Measurements from ENCODE around the gene CCDC159.
"Not testable (repeated sequence)": the region's sequence is repeated elsewhere in the genome, so short reads cannot be mapped to it uniquely, and the experiment has no call there.

CCDC159 gene

DNA sequence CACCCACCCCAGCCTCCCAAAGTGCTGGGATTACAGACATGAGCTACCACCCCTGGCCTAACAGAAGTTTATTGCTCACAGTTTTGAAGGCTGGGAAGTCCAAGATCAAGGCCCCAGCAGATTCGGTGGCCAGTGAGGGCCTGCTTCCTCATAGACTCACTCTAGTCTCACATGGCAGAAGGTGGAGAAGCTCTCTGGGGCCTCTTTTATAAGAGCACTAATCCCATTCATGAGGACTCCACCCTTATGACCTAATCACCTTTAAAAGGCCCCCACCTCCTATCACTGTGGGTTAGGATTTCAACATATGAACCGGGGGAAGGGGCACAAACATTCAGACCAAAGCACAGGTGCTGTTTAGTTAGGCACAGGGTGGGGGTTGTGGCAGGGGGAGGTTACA lies 21.2 kb downstream of the CCDC159 start:
- DNase-seq: no peak

DNA sequence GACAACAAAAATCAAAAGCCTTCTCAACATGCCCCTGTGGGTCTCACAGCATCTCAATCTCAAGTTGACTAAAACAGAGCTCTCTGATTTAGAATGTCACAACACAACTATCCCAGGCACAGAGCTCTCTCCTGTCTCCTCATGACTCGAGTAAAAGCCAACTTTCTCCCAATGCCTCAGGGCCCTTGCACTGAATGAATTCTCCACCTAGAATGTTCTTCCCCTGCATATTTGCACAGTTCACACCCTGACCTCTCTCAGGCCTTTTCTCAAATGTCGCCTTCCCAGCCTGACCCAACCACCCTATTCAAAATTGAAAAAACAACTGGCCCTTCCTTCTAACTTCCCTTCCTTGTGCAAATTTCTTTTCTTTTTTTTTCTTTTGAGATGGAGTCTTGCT lies 24.4 kb downstream of the CCDC159 start:
- no peak for DNase-seq

GRCh38 chr19:11373166-11373884 lies 27.0 kb downstream of the CCDC159 start:
- peak; percentile 28 for DNase-seq

DNA sequence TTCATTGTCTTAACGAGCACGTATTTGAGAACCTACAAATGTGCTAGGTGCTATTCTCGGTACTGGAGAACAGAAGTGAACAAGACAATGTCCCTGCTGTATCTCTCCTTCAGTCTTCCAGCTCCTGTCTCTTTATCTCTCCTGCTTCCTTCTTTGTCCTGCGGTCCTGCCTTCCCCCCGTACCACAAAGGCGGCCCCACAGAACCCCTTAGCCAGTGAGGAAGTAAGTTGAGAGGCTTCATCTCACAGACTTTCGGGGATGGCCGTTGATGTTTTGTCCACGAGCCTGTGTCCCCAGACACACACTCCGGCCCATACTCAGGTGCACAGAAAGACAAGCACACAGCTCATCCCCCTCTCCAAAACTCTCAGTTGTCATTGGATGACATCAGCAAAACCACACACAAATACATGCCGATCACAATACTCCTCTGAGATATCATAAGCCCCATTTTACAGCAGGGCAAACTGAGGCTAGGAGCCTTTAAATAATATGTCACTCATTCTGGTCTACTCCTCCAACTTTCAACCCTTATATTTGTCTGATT lies 27.6 kb downstream of the CCDC159 start:
- no peak for DNase-seq

- peak; percentile 97 for DNase-seq
Measured at GRCh38 chr19:11374433-11375142, 28.3 kb downstream of the CCDC159 start, which contains the start of gene SWSAP1. TSS of gene SWSAP1 (plus strand) at chr19:11374666. CDS start at chr19:11374681, 15 bp downstream.

DNA sequence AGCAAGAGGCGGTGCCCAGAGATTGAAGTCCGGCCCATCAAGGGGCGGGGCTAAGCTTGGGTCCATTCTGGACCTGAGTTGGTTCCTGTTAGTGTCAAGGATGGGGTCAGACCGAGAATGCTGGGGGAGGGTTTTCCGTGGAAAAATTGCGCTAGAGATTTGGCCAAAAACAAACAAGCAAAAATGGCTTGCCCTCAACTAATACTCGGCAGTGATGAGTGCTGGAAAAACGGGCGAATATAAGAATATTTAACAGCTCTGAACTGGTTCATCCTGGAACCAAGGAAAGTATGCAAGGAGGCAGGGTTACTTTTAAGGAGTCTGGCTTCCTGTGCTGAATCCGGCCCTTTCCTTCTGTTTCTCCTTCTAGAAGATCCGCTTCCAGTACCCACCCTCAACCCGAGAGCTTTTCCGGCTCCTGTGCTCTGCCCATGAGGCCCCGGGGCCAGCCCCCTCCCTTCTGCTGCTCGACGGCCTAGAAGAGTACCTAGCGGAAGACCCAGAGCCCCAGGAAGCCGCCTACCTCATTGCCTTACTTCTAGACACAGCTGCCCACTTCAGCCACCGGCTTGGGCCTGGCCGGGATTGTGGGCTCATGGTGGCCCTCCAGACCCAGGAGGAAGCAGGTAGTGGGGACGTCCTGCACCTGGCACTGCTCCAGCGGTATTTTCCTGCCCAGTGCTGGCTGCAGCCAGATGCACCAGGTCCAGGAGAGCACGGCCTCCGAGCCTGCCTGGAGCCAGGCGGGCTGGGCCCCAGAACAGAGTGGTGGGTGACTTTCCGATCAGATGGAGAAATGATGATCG lies 29.0 kb downstream of the CCDC159 start:
- peak; percentile 23 for DNase-seq

DNA sequence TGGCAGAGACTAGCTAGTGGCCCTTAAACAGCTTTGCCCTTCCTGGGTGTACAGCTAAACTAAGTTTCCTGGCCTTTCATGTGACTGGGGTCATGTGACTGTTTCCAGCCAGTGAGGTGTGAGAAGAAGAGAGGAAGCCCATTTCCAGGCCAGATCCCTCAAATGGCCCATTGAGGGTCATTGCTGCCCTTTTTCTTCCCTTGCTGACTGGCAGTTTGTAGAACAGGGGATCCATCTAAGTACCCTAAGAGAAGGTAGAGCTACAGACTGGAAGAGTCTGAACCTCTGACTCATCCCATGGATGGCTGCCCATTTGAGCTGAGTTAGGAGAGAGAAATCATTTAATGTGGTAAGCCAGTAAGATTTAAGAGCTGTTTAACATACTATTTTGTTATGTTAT lies 30.9 kb downstream of the CCDC159 start:
- no peak for DNase-seq

DNA sequence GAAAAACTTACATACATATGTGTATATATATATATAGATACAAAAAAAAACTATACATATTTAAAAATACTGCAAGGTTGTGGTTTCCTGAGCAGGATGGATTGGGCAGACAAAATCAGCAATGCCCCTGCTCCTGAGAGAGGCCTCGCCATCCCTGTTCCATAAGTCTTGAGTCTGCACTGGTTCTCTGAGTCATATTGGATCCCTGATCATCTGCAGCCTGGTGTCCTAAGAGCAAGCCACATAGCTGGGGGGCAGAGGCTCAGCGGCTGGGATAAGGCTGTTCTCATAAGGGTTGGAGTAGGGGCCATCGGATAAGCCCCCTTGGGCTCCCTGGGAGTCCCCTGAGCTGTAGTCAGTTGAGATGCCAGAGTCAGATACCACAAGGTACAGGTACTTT lies 31.4 kb downstream of the CCDC159 start:
- DNase-seq: no peak

GRCh38 chr19:11378319-11379189 lies 32.2 kb downstream of the CCDC159 start:
- DNase-seq: no peak

GRCh38 chr19:11379269-11379845 lies 33.0 kb downstream of the CCDC159 start:
- not testable (repeated sequence) for DNase-seq

- DNase-seq: no peak
Measured at GRCh38 chr19:11379857-11380350, 33.6 kb downstream of the CCDC159 start.

- no peak for DNase-seq
Measured at GRCh38 chr19:11380653-11381537, 34.6 kb downstream of the CCDC159 start.

DNA sequence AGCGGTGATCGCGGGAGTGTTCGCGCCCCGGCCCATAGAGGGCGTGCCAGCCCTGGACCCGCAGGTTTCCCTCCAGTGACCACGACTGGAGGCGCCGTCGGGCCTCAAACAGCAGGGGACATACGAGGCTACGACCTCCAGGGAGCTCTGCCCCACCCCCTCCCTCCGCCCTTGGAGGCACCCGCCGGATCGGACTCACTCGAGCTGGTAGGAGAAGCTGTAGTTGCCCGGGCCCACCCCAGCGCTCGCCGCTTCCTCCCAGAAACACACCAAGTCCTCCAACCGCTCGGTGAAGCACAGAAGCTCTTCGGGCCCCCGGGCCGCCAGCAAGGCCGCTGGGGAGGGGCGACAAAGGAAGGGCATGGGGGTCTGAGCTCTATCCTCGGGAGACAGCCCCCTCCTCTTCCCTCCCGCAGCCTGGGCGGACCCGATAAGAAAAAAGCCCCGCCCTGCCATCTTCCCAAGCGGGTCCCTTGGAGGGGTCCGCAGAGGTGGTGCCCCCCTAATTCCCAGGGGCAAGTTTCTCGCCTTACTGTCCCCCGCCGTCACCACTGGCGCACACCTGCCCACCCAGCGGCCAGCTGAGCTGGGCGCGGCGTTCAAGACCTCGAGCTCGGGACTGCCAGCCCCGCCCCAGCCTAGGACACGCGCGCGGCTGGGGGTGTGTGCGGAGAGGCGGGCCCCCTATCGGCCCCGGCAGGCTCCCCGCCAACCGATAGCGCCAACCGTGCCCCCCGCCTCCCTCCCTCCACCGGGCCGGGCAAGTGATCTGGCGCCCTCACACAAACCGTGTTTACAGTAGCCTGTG lies 36.8 kb downstream of the CCDC159 start:
- DNase-seq: no peak

GRCh38 chr19:11383706-11384048 lies 37.4 kb downstream of the CCDC159 start:
- DNase-seq: no peak

- no peak for DNase-seq
Measured at GRCh38 chr19:11384778-11385129, 38.4 kb downstream of the CCDC159 start.

GRCh38 chr19:11387162-11388034 lies 41.1 kb downstream of the CCDC159 start:
- no peak for DNase-seq

GRCh38 chr19:11390359-11390758 lies 44.0 kb downstream of the CCDC159 start:
- no peak for DNase-seq

- DNase-seq: no peak
Measured at GRCh38 chr19:11390933-11391680, 44.8 kb downstream of the CCDC159 start.
